ENCODE data around the gene ALAS1. TPM values are rescaled to one million over a fixed set of nuclear protein-coding genes. Genes with fewer than 3 reads are reported as not detected.

The ALAS1 gene
- total RNA-seq, 2 donors from 2014 or later, result 133 to 147 TPM

DNA sequence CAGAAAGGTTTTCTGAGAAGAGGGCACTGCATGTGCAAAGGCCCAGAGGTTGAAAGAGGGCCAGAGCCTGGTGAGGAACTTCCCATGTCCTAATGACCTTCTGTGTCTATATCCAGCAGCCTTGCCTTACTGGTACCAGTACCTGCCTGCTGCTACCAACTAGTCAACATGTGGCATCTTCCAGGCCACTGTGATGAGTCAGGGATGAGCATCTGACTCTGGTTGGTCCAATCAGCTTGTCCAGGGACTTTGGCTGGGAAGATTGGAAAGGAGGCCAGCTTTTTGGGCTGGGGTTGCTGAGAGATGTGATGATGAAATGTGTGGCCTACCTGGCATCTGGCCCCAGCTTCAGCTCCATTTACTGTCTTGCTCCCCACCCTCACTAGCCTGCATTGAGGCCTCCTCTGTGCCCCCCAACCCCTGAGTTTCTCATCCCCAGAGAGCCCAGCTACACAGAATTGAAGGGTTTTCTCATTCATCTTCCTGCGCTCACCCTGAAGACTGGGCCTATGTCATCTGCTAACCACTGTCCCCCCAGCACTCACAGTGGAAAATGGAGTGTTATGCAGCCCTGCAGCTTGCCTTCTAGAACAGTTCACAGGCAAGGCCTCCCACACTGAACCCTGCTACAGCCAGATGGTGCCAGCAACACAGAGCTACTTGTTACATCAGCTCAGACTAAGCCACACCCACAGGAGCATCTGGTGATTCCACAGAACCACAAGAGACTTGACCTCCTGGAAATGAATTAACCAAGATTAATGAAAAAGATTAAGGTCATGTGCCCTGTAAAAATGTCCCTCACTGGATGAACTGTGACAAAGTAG, 42.3 kb downstream of the ALAS1 start:
- ATAC-seq (no peak), DNase-seq (peak; percentile 57)
- intact Hi-C loops (cut with DNase I), result loop anchor here in 1 of 2 donors (5.0 kb wide), 1 partner anchor 37 kb away; the partner anchor contains the start of gene WDR82

DNA sequence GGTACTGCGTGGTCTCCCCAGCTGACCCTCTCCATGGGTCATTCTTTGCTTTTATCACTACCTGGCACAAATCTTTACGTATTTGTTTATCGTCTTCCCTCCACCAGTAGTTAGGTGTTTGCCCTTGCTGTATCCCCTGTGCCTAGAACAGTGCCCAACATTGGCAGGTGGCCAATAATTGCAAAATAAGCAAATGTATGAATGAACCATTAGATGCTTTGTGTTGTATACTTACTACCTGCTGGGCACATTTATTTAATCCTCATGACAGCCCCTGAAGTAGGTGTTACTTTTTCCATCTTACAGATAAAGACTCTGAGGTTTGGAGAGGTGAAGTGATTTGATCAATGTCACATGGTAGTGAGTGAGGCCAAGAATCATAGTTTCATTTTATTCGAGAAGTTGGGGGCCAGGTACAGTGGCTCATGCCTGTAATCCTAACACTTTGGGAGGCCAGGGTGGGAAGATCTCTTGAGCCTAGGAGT, 43.0 kb downstream of the ALAS1 start:
- ATAC-seq (no peak), DNase-seq (no peak)
- intact Hi-C loops (cut with DNase I), result loop anchor here in 1 of 2 donors (5.0 kb wide), 1 partner anchor 36 kb away; the partner anchor contains the start of gene WDR82

DNA sequence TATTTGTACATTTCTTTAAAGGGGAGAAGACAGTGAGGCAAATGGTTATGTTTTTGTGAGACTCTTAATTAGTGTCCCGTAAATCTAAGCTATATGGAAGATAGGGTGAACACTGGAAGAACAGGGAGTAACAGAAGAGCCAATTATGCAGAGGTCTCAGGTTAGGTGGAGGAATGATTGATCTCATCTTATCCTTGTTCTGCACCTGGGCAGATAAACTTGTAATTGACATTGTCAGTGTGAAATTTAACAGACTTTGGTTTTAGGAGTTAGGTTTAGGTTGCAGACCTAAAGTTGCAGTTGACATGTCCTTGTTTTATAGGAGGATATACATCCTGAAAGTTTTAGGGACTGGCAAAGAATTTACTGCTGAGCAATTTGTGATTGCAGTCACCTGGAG, 44.1 kb downstream of the ALAS1 start:
- intact Hi-C loops (cut with DNase I), result loop anchor here in 1 of 2 donors (5.0 kb wide), 1 partner anchor 35 kb away; the partner anchor contains the start of gene WDR82
- ATAC-seq, result no peak
- DNase-seq, result no peak

DNA sequence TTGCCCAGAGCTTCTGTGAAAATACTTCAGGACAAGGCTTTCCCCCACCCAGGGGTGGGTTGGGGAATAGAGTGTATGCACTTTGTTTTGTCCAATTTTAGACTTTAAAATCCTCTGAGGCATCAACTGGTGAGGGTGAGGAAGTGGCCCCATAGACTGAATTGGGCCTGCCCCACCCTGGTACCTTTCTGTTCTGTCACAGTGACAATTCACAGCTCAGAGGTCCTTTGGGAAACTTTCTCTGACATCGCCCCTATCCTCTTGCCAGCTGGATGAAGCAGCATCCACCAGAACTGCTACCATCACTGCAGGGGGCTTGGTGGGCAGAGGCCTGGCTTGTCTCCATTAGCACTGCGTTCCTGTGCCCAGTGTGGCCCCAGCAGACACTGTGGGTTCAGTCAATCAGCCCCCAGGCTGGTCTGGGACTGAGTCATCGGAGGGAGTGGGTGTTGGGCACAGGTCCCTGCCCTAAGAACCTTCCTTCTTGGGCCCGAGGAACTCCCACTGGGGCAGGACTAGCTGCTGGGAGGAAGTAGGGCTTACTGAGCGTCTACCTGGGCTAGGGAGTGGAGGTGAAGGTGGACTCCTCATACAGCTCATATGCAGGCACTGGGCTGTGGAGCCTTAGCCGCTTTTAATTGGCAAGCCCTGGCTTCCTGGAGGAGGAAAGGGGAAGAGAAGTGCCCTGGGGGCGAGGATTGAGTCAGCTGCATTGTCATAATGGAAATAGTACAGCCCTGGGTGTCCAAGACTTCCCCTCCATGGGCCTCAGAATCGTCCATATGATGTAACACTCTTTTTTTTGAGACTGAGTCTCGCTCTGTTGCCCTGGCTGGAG, 46.0 kb downstream of the ALAS1 start:
- DNase-seq (no peak), ATAC-seq (peak in 1 of 2 donors; percentile 8)
- intact Hi-C loops (cut with DNase I), result loop anchor here in 1 of 2 donors (5.0 kb wide), 1 partner anchor 33 kb away; the partner anchor contains the start of gene WDR82

DNA sequence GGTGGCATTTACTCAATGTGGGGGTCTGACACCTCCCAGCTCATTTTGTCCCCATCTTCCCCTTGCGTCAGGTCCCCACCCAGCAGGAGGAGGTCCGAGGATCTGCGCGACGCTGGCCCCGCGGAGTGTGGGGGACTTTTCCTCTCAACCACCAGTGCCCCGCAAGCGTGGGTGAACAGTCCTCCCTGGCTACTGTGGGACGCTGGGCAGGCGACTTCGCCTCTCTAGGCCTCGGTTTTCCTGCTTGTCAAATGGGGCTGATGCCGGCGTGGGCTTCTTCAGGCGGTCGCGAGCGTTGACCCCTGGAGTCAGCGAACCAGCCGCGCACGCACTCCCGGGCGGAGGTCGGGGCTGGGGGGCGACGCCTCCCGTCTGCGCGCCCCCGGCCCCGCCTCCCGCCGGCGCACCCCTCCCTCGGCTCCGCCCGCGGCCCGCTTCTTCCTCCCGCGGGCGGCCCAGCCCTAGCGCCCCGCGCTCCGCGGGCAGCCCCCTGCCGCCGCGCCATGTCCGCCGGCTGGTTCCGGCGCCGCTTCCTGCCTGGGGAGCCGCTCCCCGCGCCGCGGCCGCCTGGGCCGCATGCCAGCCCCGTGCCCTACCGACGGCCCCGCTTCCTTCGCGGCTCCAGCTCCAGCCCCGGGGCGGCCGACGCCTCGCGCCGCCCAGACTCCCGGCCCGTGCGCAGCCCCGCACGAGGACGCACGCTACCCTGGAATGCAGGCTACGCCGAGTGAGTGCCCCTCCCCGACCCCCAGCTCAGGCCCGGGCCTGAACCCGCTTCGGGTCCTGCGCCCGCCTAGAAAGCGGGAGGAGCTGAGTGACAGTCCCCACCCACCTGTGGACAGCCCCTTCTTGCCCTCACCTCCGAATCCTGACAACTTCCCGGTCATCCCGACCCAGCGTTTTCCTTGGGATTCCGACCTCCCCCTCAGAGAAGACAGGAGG, 47.6 kb downstream of the ALAS1 start, which contains the start of gene PPM1M:
TSS of gene PPM1M (plus strand) at position 438 of the 942 bp plus-strand sequence. CDS start at position 504, 66 bp downstream.
- intact Hi-C loops (cut with DNase I), result no loop called here
- ATAC-seq (peak; percentile 51 to 72), DNase-seq (peak; percentile 62)

DNA sequence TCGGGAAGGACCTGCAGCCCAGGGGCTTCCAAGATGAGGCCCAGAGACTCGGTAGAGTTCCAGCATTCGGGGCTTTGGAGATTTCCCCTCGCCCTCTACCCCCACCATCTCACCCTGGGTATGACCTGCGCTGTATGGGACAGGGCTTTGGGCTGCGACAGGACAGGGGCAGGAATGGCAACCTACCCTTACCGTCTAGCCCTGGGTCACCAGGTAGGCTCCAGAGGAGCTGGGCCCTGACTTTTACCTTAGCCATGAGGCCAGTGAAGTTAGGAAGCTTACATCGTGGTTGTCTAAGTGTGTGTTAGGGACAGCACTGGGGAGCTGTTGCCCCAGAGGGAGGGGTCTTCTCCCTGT, 48.3 kb downstream of the ALAS1 start:
- DNase-seq (no peak), ATAC-seq (peak; percentile 0 to 13)
- intact Hi-C loops (cut with DNase I), result no loop called here

DNA sequence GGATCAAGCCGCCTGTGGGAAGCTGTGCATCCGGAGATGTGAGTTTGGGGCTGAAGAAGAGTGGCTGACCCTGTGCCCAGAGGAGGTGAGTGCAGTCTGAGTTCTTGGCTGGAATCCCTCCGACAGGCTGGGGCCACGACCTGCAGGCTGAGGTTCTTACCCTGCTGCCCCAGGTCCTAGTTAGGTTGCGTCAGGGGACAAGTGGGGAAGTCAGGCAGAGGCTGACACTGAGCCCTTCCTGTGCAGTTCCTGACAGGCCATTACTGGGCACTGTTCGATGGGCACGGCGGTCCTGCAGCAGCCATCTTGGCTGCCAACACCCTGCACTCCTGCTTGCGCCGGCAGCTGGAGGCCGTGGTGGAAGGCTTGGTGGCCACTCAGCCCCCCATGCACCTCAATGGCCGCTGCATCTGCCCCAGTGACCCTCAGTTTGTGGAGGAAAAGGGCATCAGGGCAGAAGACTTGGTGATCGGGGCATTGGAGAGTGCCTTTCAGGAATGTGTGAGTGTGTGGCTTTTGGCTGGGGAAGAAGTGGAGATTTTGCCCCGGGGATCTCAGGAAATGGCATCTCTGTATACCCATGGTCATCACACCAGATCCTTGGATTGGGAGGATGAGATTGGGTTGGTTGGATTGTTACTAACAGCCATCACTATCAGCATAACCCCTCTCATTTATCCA, 48.9 kb downstream of the ALAS1 start:
- no peak for DNase-seq
- intact Hi-C loops (cut with DNase I), result no loop called here
- ATAC-seq, result peak in 1 of 2 donors; percentile 5

DNA sequence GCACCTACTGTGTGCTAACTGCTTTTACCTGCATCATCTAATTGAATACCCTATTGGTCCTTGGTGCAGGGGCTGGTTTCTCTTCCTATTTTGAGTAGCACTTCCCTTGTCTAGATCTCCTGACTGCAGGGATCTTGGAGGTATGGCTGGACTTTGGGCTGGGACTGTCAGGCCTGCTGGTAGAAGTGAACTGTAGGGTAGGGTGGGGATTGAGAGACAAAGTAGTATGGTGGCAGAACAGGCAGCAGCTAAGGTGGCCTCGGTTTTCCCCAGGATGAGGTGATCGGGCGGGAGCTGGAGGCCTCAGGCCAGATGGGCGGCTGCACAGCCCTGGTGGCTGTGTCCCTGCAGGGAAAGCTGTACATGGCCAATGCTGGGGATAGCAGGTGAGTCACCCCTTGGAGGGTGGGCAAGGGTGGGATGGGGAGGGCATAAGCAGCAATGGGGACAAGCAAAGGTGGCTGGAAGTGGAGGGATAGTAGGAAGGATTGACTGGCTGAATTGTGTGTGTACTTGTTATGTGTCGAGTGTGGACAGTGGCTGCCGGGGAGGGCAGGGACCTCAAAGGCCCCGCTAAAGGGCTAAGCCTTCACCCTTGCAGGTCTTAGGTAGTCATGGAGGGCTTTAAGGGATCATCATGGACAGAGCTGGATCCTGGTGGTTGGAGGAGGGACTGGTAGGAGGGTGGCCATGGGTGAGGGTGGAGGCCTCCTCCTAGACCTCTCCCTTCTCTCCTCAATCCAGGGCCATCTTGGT, 49.6 kb downstream of the ALAS1 start:
- no peak for DNase-seq
- no peak for ATAC-seq
- intact Hi-C loops (cut with DNase I), result no loop called here

DNA sequence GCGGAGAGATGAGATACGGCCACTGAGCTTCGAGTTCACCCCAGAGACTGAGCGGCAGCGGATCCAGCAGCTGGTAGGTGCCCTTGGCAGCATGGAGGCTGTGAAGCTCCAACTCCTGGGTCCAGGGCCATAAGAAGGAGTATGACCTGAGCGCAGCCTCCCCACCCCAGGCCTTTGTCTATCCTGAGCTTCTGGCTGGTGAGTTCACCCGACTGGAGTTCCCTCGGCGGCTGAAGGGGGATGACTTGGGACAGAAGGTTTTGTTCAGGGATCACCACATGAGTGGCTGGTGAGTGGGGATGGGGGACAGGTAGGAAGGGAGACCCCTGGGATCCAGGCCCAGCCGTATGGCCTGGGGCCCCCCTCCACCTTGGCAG, 50.2 kb downstream of the ALAS1 start:
- ATAC-seq (no peak), DNase-seq (no peak)
- intact Hi-C loops (cut with DNase I), result no loop called here

DNA sequence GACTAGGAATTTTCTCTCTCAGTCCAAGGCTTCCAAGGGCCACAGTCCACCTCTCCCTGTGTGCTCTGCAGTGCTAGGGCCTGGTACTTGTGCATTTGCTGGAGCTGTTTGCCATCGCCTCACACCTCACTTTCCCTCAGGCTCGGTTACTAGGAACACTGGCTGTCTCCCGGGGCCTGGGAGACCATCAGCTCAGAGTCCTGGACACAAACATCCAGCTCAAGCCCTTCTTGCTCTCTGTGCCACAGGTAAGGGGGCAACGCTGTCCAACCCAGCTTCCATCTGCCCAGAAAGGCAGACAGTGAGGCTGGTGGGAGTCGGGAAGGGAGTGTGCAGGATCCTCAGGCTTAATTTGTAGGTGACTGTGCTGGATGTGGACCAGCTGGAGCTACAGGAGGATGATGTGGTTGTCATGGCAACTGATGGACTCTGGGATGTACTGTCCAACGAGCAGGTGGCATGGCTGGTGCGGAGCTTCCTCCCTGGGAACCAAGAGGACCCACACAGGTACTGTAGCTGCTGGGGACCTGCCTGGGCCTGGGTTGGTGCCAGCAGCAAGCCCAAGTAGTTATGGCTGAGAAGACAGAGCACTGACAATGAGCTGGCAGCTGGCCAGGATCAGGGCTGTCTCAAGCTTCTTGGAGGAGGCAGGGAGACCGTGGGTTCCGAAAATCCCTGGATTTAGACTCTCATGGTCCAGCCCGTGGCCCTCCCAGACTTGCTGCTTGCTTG, 51.0 kb downstream of the ALAS1 start:
- DNase-seq (peak; percentile 61), ATAC-seq (no peak)
- intact Hi-C loops (cut with DNase I), result no loop called here

DNA sequence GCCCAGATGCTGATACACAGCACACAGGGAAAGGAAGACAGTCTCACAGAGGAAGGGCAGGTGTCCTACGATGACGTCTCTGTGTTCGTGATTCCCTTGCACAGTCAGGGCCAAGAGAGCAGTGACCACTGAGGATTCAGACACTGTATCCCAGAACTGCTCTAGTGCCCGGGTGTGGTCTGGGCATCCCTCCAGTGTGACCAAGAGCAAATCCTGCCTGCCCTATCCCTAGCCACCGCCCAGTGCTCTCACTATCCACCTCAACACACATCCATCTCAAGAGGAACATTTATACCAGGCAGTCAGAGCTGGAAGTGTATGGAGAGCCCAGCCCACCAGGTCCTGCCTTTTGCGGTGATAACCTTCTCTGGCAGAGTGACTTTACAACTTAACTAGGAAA, 51.7 kb downstream of the ALAS1 start:
- DNase-seq (no peak), ATAC-seq (no peak)
- intact Hi-C loops (cut with DNase I), result no loop called here

DNA sequence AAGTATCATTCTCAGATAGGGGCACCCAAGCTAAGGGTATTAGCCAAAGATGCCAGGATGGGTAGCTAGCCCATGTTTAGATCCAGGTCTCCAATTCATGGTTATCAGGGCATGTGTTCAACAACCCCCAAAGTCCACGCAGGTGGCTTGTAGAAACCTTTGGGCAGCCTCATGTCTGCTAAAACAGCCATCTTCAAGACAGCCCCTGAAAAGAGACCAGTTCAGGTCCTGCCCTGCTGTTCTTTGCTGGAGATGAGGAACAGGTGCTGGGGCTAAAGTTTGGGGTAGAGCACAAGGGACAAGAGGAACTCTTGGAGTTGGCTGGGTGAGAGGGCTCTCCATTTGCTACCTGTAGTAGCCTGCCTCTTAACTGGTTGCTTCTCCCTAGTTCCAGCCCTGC, 52.2 kb downstream of the ALAS1 start:
- DNase-seq, result no peak
- no peak for ATAC-seq
- intact Hi-C loops (cut with DNase I), result no loop called here

DNA sequence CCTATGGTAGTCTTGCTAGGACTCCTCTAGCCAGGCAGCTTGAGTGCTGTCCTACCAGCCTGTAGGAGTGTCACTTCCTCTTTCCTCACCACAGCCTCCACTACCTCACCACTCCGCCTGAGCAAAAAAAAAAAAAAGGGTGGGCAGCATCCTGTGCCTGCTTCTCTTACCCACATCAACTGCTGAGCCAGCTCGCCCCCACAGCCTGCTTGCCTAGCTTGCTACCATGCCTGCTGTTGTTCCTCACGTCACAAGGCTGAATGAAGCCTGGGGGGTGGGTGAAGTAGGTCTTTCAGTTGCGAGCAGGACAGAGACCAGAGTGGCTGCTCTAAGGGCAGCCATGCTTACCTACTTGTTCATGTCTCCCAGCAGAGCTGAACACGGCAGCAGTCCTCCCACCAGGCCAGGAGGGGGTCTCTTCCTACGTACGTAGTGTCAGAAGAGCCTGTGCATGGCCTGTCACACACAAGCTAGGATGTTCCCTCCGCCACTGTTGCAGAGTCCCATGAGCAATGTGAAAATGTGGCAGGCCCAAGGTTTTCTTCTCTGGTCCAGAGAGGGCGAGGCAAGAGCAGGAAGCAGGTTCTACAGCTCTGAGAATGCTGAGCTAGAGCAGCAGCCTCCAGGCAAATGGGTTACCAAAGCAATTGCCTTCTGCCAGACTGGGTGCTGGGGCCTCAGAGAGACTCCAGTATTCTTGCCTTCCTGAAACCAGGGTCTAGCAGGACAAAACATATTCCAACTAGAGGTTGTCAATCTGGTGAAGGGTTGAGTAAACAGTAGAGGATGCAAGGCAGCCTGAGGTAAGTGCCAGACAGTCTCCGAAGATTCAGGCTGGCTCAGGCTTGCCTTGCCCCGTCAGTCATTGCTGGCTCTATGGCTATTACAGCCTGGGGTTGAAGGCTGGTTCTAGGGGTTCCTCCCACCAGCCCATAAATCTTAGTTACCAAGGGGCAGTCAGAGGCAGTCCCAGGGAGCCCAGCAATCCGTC, 55.6 kb downstream of the ALAS1 start:
- intact Hi-C loops (cut with DNase I), result no loop called here
- ATAC-seq, result peak; percentile 70 to 81
- peak; percentile 64 for DNase-seq

DNA sequence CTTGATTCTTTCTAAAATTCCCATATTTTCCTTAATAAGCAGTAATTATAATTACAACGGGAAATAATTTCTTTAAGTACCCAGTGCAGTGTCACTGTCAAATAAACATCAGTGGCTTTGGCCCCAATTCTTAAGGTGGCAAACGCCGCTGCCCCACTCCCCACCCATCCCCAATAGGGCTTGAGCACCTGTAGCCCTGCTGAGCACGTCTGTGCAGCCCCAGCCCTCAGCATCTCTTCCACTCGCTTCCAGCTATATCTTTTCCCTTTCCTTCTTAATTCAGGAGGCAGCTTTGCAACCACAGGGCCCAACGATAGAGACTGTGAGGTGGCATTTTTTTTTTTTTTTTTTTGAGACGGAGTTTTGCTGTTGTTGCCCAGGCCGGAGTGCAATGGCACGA, 56.6 kb downstream of the ALAS1 start:
- no peak for ATAC-seq
- intact Hi-C loops (cut with DNase I), result no loop called here
- DNase-seq, result no peak

DNA sequence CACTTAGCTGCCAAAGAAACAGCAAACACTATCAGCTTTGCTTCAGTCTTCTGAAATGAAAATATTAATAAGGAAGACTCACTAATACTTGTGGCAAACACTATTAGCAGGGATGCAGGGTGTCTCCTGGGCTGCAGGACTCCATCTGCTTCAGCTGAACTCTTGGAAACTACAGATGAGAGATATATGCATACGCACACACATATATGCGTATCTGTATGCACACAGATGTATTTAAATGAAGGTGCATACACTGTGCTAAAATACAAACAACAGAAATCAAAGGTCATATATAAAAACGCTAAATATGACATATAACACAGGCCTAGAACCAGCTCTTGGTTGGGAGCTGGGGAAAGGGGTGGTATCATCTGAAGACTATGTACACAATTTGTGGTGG, 58.2 kb downstream of the ALAS1 start:
- intact Hi-C loops (cut with DNase I), result no loop called here
- ATAC-seq, result no peak
- no peak for DNase-seq

DNA sequence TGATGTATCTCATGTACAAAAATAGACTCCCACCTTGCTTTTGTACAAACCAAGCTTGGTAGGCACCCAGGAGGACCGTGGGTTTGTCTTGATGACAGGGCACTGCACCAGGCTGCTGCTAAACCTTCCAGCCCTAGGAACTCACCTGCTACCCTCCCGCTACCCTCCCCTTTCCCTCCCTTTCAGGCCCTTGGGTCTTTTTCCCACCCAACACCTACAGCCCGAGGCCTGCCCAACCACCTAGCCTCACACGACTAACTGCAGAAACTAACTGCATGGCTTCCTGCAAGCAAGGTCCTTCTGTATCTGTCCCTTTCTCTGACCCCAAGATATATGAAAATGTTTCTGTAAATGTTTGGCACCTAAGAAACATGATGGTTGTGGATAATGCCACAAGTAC, 58.7 kb downstream of the ALAS1 start:
- DNase-seq (no peak), ATAC-seq (no peak)
- intact Hi-C loops (cut with DNase I), result no loop called here
